Activated naive CD8-positive, alpha-beta T cell treated with anti-CD3 and anti-CD28 coated beads, Interleukin-2, amount 50 U/mL, for 24 hours (primary cell): ENCODE measurements around the gene JADE3.
"Not testable (repeated sequence)": the region's sequence is repeated elsewhere in the genome, so short reads cannot be mapped to it uniquely, and the experiment has no call there.

Source experiments
- ATAC-seq: fragments of 150-1000 bp; cut with Tn5 transposase; one replicate; pipeline ENCODE4 v1.10.0; 2021
- DNase-seq: peaks from one replicate; pipeline ENCODE4 v3.0.0; 2021
- H3K27ac Mint-ChIP-seq: one replicate; pipeline ENCODE4 v1.8.0; 2021; ENCODE audit warnings: mild to moderate bottlenecking, mixed read lengths
- H3K27me3 Mint-ChIP-seq: one replicate; pipeline ENCODE4 v1.8.0; 2021; ENCODE audit warnings: mixed read lengths
- H3K36me3 Mint-ChIP-seq: one replicate; pipeline ENCODE4 v1.8.0; 2021; ENCODE audit warnings: low read depth, mixed read lengths
- H3K4me1 Mint-ChIP-seq: one replicate; pipeline ENCODE4 v1.8.0; 2021; ENCODE audit warnings: mixed read lengths
- H3K4me3 Mint-ChIP-seq: one replicate; pipeline ENCODE4 v1.8.0; 2021; ENCODE audit warnings: mild to moderate bottlenecking, moderate library complexity, mixed read lengths
- H3K9me3 Mint-ChIP-seq: one replicate; pipeline ENCODE4 v1.8.0; 2021; ENCODE audit warnings: mixed read lengths

The JADE3 gene

DNA sequence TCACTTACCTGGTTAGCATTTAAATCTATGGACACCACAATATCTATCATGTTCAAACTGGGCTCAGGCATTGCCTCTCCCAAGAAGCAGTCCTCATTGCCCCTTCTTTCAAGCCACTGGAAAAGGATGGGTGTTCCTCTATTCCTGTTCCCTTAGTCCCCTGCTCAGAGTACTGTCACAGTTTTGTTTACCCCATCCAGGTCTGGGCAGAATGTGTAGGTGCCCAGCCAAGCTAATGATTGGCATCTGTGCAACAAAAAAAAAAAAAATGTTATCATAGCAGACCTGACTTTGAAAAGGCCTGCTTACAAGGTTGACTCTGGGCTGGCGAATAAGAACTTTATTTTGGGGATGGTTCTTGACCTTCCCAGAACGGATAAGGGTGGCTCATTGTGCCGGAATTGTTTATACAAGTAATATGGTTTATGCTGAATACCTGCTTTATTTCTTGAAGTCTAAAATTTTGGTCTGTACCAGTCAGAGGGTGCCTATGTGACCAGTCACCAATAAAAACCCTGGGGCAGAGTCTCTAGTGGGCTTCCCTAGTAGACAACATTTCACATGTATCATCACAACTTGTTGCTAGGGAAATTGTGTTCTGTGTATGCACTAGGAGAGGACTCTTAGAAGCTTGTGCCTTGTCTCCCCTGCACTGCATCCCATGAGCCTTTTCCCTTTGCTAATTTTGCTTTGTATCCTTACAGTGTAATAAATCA is 47.9 kb downstream of the JADE3 start:
- Mint-ChIP-seq H3K36me3 (no peaks in the 10 kb centered on the region), H3K27me3 (peaks cover 2% of the 10 kb centered on the region), H3K27ac (no peak overlapping the region), H3K4me3 (no peak overlapping the region), H3K9me3 (no peaks in the 10 kb centered on the region), H3K4me1 (peaks cover 3% of the 10 kb centered on the region)
- ATAC-seq (no peak), DNase-seq (no peak)

- H3K36me3 Mint-ChIP-seq, result no peaks in the 10 kb centered on the region
- H3K27ac Mint-ChIP-seq, result no peak overlapping the region
- ATAC-seq (no peak), DNase-seq (no peak)
- H3K27me3 Mint-ChIP-seq, result peaks cover 2% of the 10 kb centered on the region
- H3K4me3 Mint-ChIP-seq, result no peak overlapping the region
- peaks cover 4% of the 10 kb centered on the region for H3K4me1 Mint-ChIP-seq
- H3K9me3 Mint-ChIP-seq, result no peaks in the 10 kb centered on the region
Observed at GRCh38 chrX:46961097-46961496, 48.9 kb downstream of the JADE3 start.

GRCh38 chrX:46961574-46962283 is 49.5 kb downstream of the JADE3 start:
- H3K36me3 Mint-ChIP-seq, result no peaks in the 10 kb centered on the region
- H3K27ac Mint-ChIP-seq, result no peak overlapping the region
- H3K4me1 Mint-ChIP-seq, result peaks cover 4% of the 10 kb centered on the region
- H3K27me3 Mint-ChIP-seq, result peaks cover 2% of the 10 kb centered on the region
- no peaks in the 10 kb centered on the region for H3K9me3 Mint-ChIP-seq
- ATAC-seq, result no peak
- DNase-seq, result no peak
- H3K4me3 Mint-ChIP-seq, result no peak overlapping the region

GRCh38 chrX:46965125-46965758 is 53.0 kb downstream of the JADE3 start:
- no peak for DNase-seq
- H3K4me3 Mint-ChIP-seq, result no peak overlapping the region

GRCh38 chrX:46967547-46967946 is 55.3 kb downstream of the JADE3 start:
- H3K27ac Mint-ChIP-seq, result no peak overlapping the region

More at GRCh38 chrX:46965125-46965758, 53.0 kb downstream of the JADE3 start:
- Mint-ChIP-seq H3K9me3 (no peaks in the 10 kb centered on the region), H3K27ac (no peak overlapping the region), H3K27me3 (peaks cover 4% of the 10 kb centered on the region), H3K4me1 (peaks cover 13% of the 10 kb centered on the region), H3K36me3 (no peaks in the 10 kb centered on the region)
- ATAC-seq, result no peak

DNA sequence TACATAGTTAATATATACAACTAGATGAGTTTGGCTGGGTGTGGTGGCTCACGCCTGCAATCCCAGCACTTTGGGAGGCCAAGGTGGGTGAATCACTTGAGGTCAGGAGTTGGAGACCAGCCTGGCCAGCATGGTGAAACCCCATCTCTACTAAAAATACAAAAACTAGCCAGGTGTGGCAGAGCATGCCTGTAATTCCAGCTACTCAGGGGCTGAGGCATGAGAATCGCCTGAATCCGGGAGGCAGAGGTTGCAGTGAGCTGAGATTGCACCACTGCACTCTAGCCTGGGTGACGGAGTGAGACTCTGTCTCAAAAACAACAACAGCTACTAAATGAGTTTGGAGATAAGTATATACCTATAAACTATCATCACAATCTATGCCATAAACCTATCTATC is 64.8 kb downstream of the JADE3 start:
- H3K4me3 Mint-ChIP-seq, DNase-seq, H3K36me3 Mint-ChIP-seq, H3K4me1 Mint-ChIP-seq, ATAC-seq, H3K9me3 Mint-ChIP-seq, H3K27ac Mint-ChIP-seq, H3K27me3 Mint-ChIP-seq: not testable (repeated sequence)

More at GRCh38 chrX:46967547-46967946, 55.3 kb downstream of the JADE3 start:
- Mint-ChIP-seq H3K4me3 (no peak overlapping the region), H3K27me3 (peaks cover 4% of the 10 kb centered on the region), H3K36me3 (no peaks in the 10 kb centered on the region), H3K4me1 (peaks cover 13% of the 10 kb centered on the region), H3K9me3 (no peaks in the 10 kb centered on the region)
- DNase-seq, result no peak
- ATAC-seq, result no peak

DNA sequence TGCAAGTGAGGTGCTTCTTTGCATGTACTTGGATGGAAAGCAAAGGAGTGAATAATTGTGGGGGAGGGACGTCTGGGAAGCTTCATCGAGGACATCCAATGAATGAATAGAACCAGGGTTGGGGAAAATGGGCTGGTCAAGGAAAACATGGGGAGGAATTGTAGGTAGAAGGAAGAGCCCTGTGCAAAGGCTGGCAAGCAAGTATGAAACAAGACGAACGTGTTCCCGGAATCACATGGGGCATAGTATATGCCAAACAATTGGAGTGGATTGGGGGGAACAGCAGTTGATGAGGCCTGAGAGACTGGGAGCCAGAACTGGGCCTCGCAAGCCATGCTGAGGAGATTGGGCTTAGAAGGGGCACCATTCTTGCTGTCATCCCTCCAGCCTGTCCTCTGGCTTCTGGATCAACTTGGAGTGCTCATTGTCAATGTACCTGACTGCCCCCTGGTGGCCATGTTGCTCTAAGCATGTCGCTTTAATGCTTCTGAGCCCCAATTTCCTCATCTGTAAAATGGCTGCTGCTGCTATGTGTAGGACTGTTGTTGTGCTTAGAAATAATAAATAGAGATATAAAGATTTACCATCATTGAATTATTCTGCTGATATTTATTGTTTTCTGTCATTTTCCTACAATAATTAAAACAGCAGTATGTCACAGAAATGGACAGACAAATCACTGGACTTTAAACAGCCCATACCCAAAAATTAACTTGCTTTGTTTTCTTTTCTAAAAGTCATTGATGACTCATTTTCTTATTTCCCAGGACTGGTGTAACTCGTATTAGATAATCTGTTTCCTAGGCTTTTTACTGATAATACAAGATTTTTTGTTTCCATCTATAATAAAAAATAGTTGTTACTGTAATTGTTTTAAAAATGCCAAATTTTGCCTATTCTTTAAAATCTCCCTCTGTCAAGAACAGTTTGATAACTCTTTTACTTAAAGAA is 66.4 kb downstream of the JADE3 start:
- H3K27me3 Mint-ChIP-seq, result no peaks in the 10 kb centered on the region
- peaks cover 1% of the 10 kb centered on the region for H3K4me1 Mint-ChIP-seq
- H3K9me3 Mint-ChIP-seq, result no peaks in the 10 kb centered on the region
- no peak overlapping the region for H3K4me3 Mint-ChIP-seq
- H3K36me3 Mint-ChIP-seq, result no peaks in the 10 kb centered on the region
- DNase-seq (peak; percentile 79), ATAC-seq (peak; percentile 59)
- no peak overlapping the region for H3K27ac Mint-ChIP-seq

DNA sequence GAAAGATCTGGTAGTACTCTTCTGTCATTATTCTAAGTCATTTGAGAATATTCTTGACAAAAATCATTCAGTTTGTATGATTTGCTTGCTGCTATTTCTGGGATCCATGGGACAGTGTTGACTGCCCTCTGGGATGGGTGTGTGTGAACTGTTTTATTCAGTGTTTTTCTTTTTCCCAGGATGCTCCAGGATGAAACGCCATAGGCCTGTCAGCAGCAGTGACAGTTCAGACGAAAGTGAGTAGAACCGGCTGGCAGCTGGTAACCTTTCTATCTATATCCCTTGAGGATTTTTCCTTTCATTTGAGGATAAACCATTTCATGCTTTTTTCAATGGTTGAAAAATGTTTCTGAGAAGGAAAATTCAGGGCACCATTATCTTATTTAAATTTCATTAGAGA is 72.5 kb downstream of the JADE3 start:
- ATAC-seq, result no peak
- peaks cover 2% of the 10 kb centered on the region for H3K27me3 Mint-ChIP-seq
- no peak overlapping the region for H3K4me3 Mint-ChIP-seq
- no peaks in the 10 kb centered on the region for H3K4me1 Mint-ChIP-seq
- H3K9me3 Mint-ChIP-seq, result no peaks in the 10 kb centered on the region
- no peaks in the 10 kb centered on the region for H3K36me3 Mint-ChIP-seq
- no peak overlapping the region for H3K27ac Mint-ChIP-seq
- DNase-seq, result no peak

- H3K4me3 Mint-ChIP-seq, result no peak overlapping the region
- no peaks in the 10 kb centered on the region for H3K4me1 Mint-ChIP-seq
- H3K9me3 Mint-ChIP-seq, result peaks cover 3% of the 10 kb centered on the region
- no peak for ATAC-seq
- H3K27ac Mint-ChIP-seq, result no peak overlapping the region
- no peak for DNase-seq
- H3K36me3 Mint-ChIP-seq, result peaks cover 1% of the 10 kb centered on the region
- H3K27me3 Mint-ChIP-seq, result no peaks in the 10 kb centered on the region
Observed at GRCh38 chrX:46989548-46989947, 77.3 kb downstream of the JADE3 start.

- no peaks in the 10 kb centered on the region for H3K4me1 Mint-ChIP-seq
- peaks cover 3% of the 10 kb centered on the region for H3K9me3 Mint-ChIP-seq
- no peaks in the 10 kb centered on the region for H3K27me3 Mint-ChIP-seq
- ATAC-seq, result no peak
- H3K27ac Mint-ChIP-seq, result no peak overlapping the region
- no peak overlapping the region for H3K4me3 Mint-ChIP-seq
- DNase-seq, result no peak
- H3K36me3 Mint-ChIP-seq, result peaks cover 1% of the 10 kb centered on the region
Observed at GRCh38 chrX:46991664-46992063, 79.4 kb downstream of the JADE3 start.

DNA sequence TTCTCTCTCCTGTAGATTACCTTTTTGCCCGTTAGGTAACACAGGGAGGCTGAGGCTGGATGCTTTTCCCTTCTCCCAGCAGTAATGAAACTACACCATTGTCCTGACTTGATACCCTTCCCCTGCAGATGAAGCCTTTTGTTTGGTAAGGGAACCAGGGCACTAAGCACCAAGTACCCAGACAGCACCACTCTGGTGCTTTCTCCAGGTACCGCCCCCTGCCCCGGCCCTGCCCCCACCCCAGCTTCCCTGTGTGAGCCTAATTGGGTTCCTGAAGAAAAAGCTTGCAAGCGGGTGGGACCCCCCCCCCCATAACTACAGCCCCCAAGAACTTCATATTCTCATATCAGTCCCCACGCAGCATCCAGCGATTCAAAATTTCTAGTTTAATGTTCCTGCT is 79.8 kb downstream of the JADE3 start:
- H3K27me3 Mint-ChIP-seq, result no peaks in the 10 kb centered on the region

GRCh38 chrX:46994096-46994495 is 81.9 kb downstream of the JADE3 start:
- Mint-ChIP-seq H3K27ac (no peak overlapping the region), H3K27me3 (no peaks in the 10 kb centered on the region), H3K36me3 (peaks cover 1% of the 10 kb centered on the region), H3K4me1 (no peaks in the 10 kb centered on the region), H3K4me3 (no peak overlapping the region), H3K9me3 (peaks cover 3% of the 10 kb centered on the region)
- DNase-seq (no peak), ATAC-seq (no peak)

More for the DNA sequence above, 79.8 kb downstream of the JADE3 start:
- ATAC-seq (no peak), DNase-seq (no peak)
- Mint-ChIP-seq H3K27ac (no peak overlapping the region), H3K9me3 (peaks cover 3% of the 10 kb centered on the region), H3K4me1 (no peaks in the 10 kb centered on the region), H3K4me3 (no peak overlapping the region), H3K36me3 (peaks cover 1% of the 10 kb centered on the region)

GRCh38 chrX:47012131-47012530 is 99.9 kb downstream of the JADE3 start:
- Mint-ChIP-seq H3K27ac (no peak overlapping the region), H3K9me3 (peaks cover 4% of the 10 kb centered on the region), H3K27me3 (no peaks in the 10 kb centered on the region), H3K4me3 (no peak overlapping the region), H3K36me3 (no peaks in the 10 kb centered on the region), H3K4me1 (no peaks in the 10 kb centered on the region)
- no peak for DNase-seq
- no peak for ATAC-seq

- H3K27me3 Mint-ChIP-seq, result peaks cover 2% of the 10 kb centered on the region
- DNase-seq (no peak), ATAC-seq (no peak)
- no peaks in the 10 kb centered on the region for H3K4me1 Mint-ChIP-seq
- H3K27ac Mint-ChIP-seq, result no peak overlapping the region
- no peaks in the 10 kb centered on the region for H3K36me3 Mint-ChIP-seq
- H3K9me3 Mint-ChIP-seq, result no peaks in the 10 kb centered on the region
- no peak overlapping the region for H3K4me3 Mint-ChIP-seq
Observed at GRCh38 chrX:47026198-47026597, 114.0 kb downstream of the JADE3 start.
